Measurements from ENCODE around the gene MORF4L1.
A peak's percentile ranks its signal among the peaks of the same experiment; 100 is the strongest.

MORF4L1 gene

GRCh38 chr15:78909160-78909695 is 36.5 kb downstream of the MORF4L1 start:
- DNase-seq: no peak
- H3K36me3 ChIP-seq: peaks cover 74% of the 10 kb centered on the region
- peaks cover 6% of the 10 kb centered on the region; the same call in 1 of the 2 replicates for H3K4me1 ChIP-seq
- H3K27me3 ChIP-seq: no peaks in the 10 kb centered on the region
- no peak for TF ChIP-seq CTCF (IDR thresholded peaks at IDR 0.05; ENCODE audit: low read depth, low read length)
- no peaks in the 10 kb centered on the region for H3K9me3 ChIP-seq
- no peak overlapping the region for H3K4me3 ChIP-seq (ENCODE audit: low read depth, low read length)

DNA sequence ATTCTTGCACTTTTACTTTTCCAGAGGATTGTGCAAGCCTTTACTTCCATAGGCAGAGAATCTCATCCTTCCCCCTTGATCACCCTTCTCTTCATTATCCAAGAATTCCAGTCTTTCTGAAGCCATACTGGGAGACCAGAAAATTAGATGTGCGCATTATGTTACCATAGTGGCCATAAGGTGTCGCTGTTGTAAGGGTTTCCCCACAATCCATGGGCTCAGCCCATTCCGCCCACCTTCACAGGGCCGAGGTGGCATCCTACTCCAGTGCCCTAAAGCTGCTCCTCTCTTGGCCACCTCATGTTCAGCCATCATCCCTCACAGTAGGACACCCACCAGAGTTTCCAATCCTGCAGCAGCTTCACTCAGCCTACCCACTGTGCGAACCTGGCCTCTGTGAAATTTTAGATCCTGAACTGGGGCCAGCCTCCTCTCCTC is 37.1 kb downstream of the MORF4L1 start:
- H3K27me3 ChIP-seq: no peaks in the 10 kb centered on the region
- H3K9me3 ChIP-seq: no peaks in the 10 kb centered on the region
- peak; percentile 75 for DNase-seq
- peaks cover 6% of the 10 kb centered on the region; the same call in 1 of the 2 replicates for H3K4me1 ChIP-seq
- H3K36me3 ChIP-seq: peaks cover 69% of the 10 kb centered on the region
- peak; percentile 91 for TF ChIP-seq CTCF (IDR thresholded peaks at IDR 0.05; ENCODE audit: low read depth, low read length)
- no peak overlapping the region for H3K4me3 ChIP-seq (ENCODE audit: low read depth, low read length)

DNA sequence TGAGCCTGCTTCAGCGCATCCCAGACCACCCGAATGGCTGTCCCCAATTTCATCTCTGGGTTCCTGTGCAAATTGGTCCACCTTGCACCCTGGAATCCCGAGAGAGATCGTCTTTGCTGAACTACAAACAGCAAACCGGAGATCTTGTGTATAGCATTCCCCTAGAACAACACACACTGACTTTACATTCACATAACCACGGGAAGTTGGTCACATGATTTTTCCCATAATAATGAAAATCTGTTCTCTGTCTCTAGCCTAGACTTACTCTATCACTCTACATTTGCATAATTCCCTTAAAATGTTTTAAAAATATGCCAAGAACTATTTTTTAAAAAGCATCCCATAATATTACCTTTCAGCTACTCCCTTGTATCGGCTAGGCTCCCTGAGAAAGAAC is 37.6 kb downstream of the MORF4L1 start:
- Histone ChIP-seq H3K4me3 (ENCODE audit: low read depth, low read length) (no peak overlapping the region), H3K36me3 (peaks cover 66% of the 10 kb centered on the region), H3K27me3 (no peaks in the 10 kb centered on the region), H3K9me3 (no peaks in the 10 kb centered on the region), H3K4me1 (peaks cover 6% of the 10 kb centered on the region; the same call in 1 of the 2 replicates)
- TF ChIP-seq CTCF (IDR thresholded peaks at IDR 0.05; ENCODE audit: low read depth, low read length): no peak
- no peak for DNase-seq

DNA sequence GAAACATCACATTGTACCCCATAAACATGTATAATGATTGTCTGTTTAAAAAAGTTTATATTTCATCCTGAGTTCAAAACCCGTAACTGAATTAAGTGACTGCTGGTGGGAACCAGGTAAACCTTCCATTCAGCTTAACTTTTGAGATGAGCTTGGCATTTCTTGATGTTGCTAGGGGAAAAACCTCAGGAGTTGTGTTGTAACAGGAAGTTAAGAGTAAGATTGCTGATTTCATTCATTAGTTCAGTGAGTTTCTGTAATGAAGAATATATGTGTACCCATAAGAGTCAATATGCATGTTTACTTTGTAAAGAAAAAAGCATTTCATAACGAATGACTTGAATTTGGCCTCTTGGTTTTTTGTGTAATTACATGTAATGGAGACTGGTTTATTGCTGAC is 39.6 kb downstream of the MORF4L1 start:
- no peak for DNase-seq
- Histone ChIP-seq H3K4me3 (ENCODE audit: low read depth, low read length) (no peak overlapping the region), H3K4me1 (no peaks in the 10 kb centered on the region), H3K36me3 (peaks cover 46% of the 10 kb centered on the region), H3K9me3 (no peaks in the 10 kb centered on the region), H3K27me3 (no peaks in the 10 kb centered on the region)
- TF ChIP-seq CTCF (IDR thresholded peaks at IDR 0.05; ENCODE audit: low read depth, low read length): no peak

DNA sequence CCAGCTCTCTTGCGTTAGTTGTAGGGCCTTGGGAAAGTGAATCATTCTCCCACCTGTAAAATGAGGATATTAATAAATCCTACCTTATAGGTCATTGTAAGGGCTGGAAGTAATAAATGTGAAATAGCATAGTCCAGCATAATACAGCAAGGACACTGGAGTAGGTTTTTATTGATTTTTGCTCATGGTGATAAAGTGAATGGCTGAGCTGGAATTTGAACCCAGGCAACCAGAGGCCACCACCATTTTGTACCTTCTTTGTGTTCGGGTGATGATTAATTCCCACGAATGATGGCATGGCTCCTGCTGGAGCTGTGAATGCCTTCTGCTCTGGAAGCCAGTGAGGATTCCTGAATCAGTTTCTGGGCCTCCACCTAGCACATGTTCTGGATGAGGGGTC is 40.3 kb downstream of the MORF4L1 start:
- H3K9me3 ChIP-seq: no peaks in the 10 kb centered on the region
- TF ChIP-seq CTCF (IDR thresholded peaks at IDR 0.05; ENCODE audit: low read depth, low read length): no peak
- H3K36me3 ChIP-seq: peaks cover 44% of the 10 kb centered on the region
- H3K27me3 ChIP-seq: no peaks in the 10 kb centered on the region
- no peak overlapping the region for H3K4me3 ChIP-seq (ENCODE audit: low read depth, low read length)
- H3K4me1 ChIP-seq: no peaks in the 10 kb centered on the region
- DNase-seq: no peak

- TF ChIP-seq CTCF (IDR thresholded peaks at IDR 0.05; ENCODE audit: low read depth, low read length): peak; percentile 56
- no peaks in the 10 kb centered on the region for H3K9me3 ChIP-seq
- H3K4me1 ChIP-seq: no peaks in the 10 kb centered on the region
- no peak overlapping the region for H3K4me3 ChIP-seq (ENCODE audit: low read depth, low read length)
- DNase-seq: no peak
- H3K27me3 ChIP-seq: no peaks in the 10 kb centered on the region
- peaks cover 46% of the 10 kb centered on the region for H3K36me3 ChIP-seq
Measured at GRCh38 chr15:78914027-78914764, 41.5 kb downstream of the MORF4L1 start.
